Tibial nerve (tissue), 4 donors: Measurements from ENCODE around the gene DTD2. TPM values are rescaled to one million over a fixed set of nuclear protein-coding genes. Genes with fewer than 3 reads are reported as not detected.

ENCODE experiments used
- DNase-seq, 2 donors: peaks; one replicate each; pipeline ENCODE4 v3.0.0-alpha.2; 2019; ENCODE audit warnings: low spot score in 2 of 2
- H3K27ac ChIP-seq, 4 donors: fragments of 200-600 bp; sonication (generic) in 3 of 4; one replicate each; pipeline ENCODE4 v1.5.1; 2017 to 2019; ENCODE audit warnings: mild to moderate bottlenecking in 1 of 4
- H3K27me3 ChIP-seq, 2 donors: fragments of 200-600 bp; sonication (generic) in 1 of 2; one replicate each; pipeline versions ENCODE4 v1.5.1 to v1.6.0; 2017 to 2019
- H3K36me3 ChIP-seq, 3 donors: fragments of 200-600 bp; sonication (generic); one replicate each; pipeline ENCODE4 v1.5.1; 2018 to 2019
- H3K4me1 ChIP-seq, 4 donors: fragments of 200-600 bp; sonication (generic) in 3 of 4; one replicate each; pipeline ENCODE4 v1.5.1; 2017 to 2019
- H3K4me3 ChIP-seq, 4 donors: fragments of 200-600 bp; sonication (generic) in 3 of 4; one replicate each; pipeline ENCODE4 v1.5.1; 2017 to 2019; ENCODE audit warnings: mild to moderate bottlenecking in 1 of 4, moderate library complexity in 1 of 4
- H3K9me3 ChIP-seq, 4 donors: fragments of 200-600 bp; sonication (generic) in 3 of 4; one replicate each; pipeline ENCODE4 v1.5.1; 2017 to 2019
- CTCF ChIP-seq, 5 experiments: fragments of 200-600 bp in 3 of 5; fragments of 450-650 bp in 2 of 5; sonication (generic) in 3 of 5; IDR thresholded peaks; one replicate each; pipeline ENCODE4 v1.5.1; 2016 to 2019; ENCODE audit warnings: antibody characterized with exemption in 5 of 5, mild to moderate bottlenecking in 3 of 5, moderate library complexity in 2 of 5
- EP300 ChIP-seq, 2 donors: sonication (generic); formaldehyde crosslinking; IDR thresholded peaks; one replicate each; pipeline ENCODE4 v1.6.1; 2017; ENCODE audit warnings: antibody characterized with exemption in 2 of 2, mild to moderate bottlenecking in 1 of 2
- POLR2A ChIP-seq, 2 donors: fragments of 450-650 bp; IDR thresholded peaks; one replicate each; pipeline ENCODE4 v1.6.1; 2017; ENCODE audit warnings: antibody characterized with exemption in 2 of 2, mild to moderate bottlenecking in 2 of 2, moderate library complexity in 2 of 2
- WGBS, 2 donors: methylation state at CpG; one replicate each; pipeline ENCODE4 v1.1.5; 2018; 5-methylcytosine and 5-hydroxymethylcytosine counted together
- total RNA-seq, 4 donors: library from RNA; depleted of rRNA; stranded (reverse); fragments of >200 nt; gene quantifications; one replicate each; pipeline ENCODE4 v1.1.0, GENCODE V29; 2016

The DTD2 gene
- total RNA-seq, 4 donors from 2014 or later: 40.0 to 63.4 (median 47.4) TPM

GRCh38 chr14:31425905-31426304, 31.4 kb downstream of the DTD2 start:
- Histone ChIP-seq H3K36me3 (peaks cover 0 to 11% (median 0%) of the 10 kb centered on the region in 3 donors), H3K27me3 (no peaks in the 10 kb centered on the region), H3K9me3 (no peaks in the 10 kb centered on the region), H3K4me3 (no peak overlapping the region), H3K4me1 (peaks cover 0 to 5% (median 2%) of the 10 kb centered on the region in 4 donors), H3K27ac (no peak overlapping the region)
- TF ChIP-seq EP300 (IDR thresholded peaks at IDR 0.05): no peak
- no peak for TF ChIP-seq POLR2A (IDR thresholded peaks at IDR 0.05)
- no peak for DNase-seq

GRCh38 chr14:31421200-31421599, 36.1 kb downstream of the DTD2 start:
- Histone ChIP-seq H3K27me3 (no peaks in the 10 kb centered on the region), H3K4me1 (peaks cover 0 to 38% (median 7%) of the 10 kb centered on the region in 4 donors), H3K36me3 (peaks cover 0 to 3% (median 0%) of the 10 kb centered on the region in 3 donors), H3K27ac (peak overlapping the region in 3 of 4 donors; percentile 87 to 93 (median 90)), H3K4me3 (peak overlapping the region in 1 of 4 donors; percentile 94), H3K9me3 (no peaks in the 10 kb centered on the region)
- DNase-seq: no peak
- TF ChIP-seq CTCF (IDR thresholded peaks at IDR 0.05) (no peak), EP300 (IDR thresholded peaks at IDR 0.05) (no peak)
- WGBS, 2 donors: 88 to 89% methylated on average over 5 of the region's 5 CpGs

GRCh38 chr14:31420319-31421111, 36.8 kb downstream of the DTD2 start, which contains the start of gene HEATR5A:
HEATR5A (minus strand) TSS chr14:31420550; CDS start chr14:31402975, 17,575 bp downstream.
- Histone ChIP-seq H3K27ac (peak within 1 kb of the TSS; percentile 45 to 93 (median 88)), H3K4me1 (peaks cover 0 to 45% (median 7%) of the 10 kb centered on the region in 4 donors), H3K36me3 (no peaks in the 10 kb centered on the region), H3K9me3 (no peaks in the 10 kb centered on the region), H3K4me3 (peak within 1 kb of the TSS; percentile 86 to 97 (median 94)), H3K27me3 (no peaks in the 10 kb centered on the region)
- 3 to 4% methylated on average over 49 to 56 of the region's 56 CpGs for WGBS, 2 donors
- peak in 1 of 2 donors; percentile 96 for TF ChIP-seq EP300 (IDR thresholded peaks at IDR 0.05)
- TF ChIP-seq CTCF (IDR thresholded peaks at IDR 0.05): peak; percentile 15 to 61 (median 33)
- peak; percentile 96 for TF ChIP-seq POLR2A (IDR thresholded peaks at IDR 0.05)
- peak; percentile 86 to 88 for DNase-seq

GRCh38 chr14:31419967-31420318, 37.4 kb downstream of the DTD2 start:
- Histone ChIP-seq H3K4me3 (peak overlapping the region; percentile 86 to 97 (median 94)), H3K27me3 (no peaks in the 10 kb centered on the region), H3K27ac (peak overlapping the region; percentile 45 to 93 (median 88)), H3K36me3 (no peaks in the 10 kb centered on the region), H3K4me1 (peaks cover 0 to 51% (median 9%) of the 10 kb centered on the region in 4 donors), H3K9me3 (no peaks in the 10 kb centered on the region)
- TF ChIP-seq POLR2A (IDR thresholded peaks at IDR 0.05) (no peak), CTCF (IDR thresholded peaks at IDR 0.05) (no peak), EP300 (IDR thresholded peaks at IDR 0.05) (no peak)
- DNase-seq: peak in 1 of 2 donors; percentile 15
- WGBS, 2 donors: 0 to 1% methylated on average over 16 to 32 of the region's 33 CpGs

- Histone ChIP-seq H3K4me3 (peak overlapping the region; percentile 86 to 97 (median 94)), H3K27ac (peak overlapping the region in 3 of 4 donors; percentile 87 to 93 (median 90)), H3K9me3 (no peaks in the 10 kb centered on the region), H3K27me3 (no peaks in the 10 kb centered on the region), H3K4me1 (peaks cover 0 to 57% (median 10%) of the 10 kb centered on the region in 4 donors), H3K36me3 (no peaks in the 10 kb centered on the region)
- TF ChIP-seq EP300 (IDR thresholded peaks at IDR 0.05) (no peak), CTCF (IDR thresholded peaks at IDR 0.05) (no peak), POLR2A (IDR thresholded peaks at IDR 0.05) (no peak)
- no peak for DNase-seq
- WGBS, 2 donors: 5 to 8% methylated on average over 9 of the region's 9 CpGs
Measured at GRCh38 chr14:31419179-31419966, 37.9 kb downstream of the DTD2 start.
